ENCODE measurements around the gene KIF26A.

Gene KIF26A

GRCh38 chr14:104133496-104133895, 4.9 kb upstream of the KIF26A start:
- DNase-seq: no peak

DNA sequence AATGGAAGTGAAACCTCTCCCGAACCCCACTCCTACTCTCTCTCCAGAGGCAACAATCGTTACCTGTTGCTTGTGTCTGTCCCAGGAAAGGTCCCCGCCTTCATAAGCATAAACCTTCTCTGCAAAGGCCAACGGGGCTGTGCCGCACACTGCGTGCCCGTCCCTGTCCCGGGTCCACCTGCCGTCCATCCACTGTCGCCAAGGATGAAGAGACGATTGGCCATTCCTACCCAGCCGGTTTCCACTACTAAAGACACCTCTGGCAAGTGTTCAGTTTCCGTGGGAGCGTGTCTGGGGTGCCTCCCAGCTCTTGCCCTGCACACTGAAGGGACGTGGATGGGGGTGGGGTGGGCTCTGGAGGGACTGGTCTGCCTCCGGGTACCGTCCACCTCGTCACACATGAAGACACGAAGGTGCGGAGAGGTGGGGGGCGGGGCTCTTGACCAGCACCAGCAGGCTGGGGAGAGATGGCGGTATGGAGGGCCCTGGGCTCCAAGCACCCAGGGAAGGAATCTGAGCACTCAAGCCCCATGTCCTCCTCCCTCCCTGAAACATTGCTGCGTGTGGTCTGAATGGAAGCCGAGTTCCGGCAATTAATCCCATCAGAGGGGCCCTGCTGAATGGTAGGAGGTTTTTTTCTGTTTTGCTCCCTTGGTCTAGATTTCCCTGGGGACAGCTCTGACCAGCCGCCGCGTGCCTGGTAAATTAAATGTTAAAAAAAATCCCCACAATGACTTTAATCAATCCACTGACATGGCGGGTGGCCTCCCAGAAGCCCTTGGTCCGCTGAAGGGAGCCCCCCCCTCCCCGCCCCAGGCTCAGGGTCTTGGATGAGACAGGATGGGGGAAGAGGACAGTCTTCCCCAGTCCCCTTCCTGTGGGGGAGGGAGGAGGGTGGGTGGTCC, 4.1 kb upstream of the KIF26A start:
- no peak for DNase-seq

DNA sequence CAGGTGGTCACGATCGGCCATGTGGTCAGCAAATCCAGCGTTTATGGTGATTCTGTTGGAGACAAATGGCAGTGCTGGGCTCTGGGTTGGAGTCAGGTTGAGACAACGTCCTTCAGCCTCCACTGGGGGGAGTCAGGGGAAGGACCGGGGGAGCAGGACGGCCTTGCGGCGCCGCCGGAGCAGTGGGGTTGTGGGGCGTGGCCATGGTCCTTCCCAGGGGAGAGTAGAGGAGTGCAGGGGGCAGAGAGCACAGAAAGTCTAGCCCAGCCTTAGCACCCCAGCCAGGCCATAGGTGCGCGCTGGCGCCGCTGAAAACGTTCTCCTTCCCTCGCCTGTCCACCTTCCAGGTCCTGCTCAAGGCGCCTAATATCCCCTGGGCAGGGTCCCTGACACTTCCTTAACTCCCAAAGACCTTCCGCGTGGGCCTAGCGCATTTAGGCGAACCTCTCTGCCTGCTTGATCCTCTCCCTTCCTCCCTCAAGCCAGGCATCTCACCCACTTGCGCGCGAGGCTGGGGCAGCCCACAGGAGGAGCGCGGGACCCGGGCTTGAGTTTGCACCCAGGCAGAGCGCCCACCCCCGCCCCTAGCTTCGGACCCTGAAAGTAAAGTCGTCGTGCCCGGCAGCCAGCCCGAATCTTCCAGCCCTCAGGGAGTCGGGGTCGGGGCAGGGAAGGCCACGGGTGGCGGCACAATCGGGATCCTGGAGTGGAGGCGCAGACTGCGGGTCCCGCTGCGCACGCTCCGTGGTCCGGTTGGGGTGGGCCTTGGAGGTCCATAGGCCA, 3.1 kb upstream of the KIF26A start:
- no peak for DNase-seq

DNA sequence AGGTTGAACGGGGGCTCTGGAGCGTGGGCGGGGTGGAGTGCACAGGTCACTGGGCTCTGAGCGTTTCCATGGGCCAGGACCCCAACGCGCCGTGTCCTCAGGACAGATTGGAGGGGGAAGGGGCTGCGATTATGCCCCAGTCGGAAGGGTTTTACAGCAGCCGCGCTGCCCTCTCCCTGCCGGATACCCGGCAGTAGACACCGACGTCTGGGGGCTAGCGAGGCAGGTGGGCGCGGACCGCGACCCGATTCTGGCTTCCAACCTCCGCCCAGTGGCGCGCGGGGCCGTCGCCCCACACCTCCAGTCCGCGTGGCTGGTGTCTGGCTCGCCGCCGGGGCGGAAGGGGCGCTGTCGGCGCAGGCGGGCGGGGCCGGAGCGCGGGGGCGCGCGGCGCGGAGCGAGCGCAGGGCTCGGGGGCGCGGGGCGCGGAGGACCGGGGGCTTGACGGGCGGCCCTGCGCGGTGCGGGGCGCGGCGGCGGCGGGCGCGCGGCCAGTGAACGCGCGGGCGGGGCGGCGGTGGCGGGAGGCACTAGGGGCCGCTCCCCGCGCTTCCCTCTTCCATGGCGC, 2.4 kb upstream of the KIF26A start:
- DNase-seq: no peak

DNA sequence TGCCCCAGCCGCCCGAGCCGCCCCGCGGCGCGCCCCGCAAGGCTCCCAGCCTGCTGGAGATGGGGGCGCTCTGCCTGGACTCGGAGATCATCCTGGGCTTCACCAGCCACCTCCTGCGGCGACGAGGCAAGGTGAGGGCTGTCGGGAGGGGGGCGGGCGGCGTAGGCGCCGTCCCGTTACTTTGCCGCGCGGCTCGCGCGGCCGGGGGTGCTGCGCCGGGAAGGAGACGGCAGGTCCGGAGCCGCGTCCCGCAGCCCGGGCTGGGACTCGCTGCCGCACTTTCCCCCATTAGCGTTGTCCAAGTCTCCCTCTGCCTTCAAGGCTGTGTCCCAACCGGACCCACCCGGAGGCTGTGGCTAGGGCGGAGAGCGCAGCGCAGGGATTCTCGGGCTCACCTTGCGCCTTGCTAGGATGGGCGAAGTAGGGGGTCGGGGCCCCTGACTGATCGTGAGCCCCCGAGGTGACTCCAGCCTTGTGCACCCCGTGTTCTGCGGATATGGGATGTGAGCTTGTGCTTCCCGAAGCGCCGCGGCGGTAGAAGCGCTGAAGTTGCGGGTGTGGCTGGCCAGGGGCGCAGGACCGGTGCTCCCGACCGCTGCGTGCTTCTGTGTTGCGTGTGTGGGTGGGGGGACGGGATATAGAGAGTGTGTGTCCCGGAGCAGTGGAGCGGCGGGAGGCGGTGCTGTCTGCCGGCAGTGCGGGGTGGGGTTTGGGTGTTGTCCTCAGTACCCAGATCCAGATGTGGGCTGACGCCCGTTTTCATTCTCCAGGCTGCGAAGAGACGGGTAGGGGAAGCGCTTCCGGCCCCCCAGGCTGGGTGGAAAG, 1.7 kb upstream of the KIF26A start:
- no peak for DNase-seq

DNA sequence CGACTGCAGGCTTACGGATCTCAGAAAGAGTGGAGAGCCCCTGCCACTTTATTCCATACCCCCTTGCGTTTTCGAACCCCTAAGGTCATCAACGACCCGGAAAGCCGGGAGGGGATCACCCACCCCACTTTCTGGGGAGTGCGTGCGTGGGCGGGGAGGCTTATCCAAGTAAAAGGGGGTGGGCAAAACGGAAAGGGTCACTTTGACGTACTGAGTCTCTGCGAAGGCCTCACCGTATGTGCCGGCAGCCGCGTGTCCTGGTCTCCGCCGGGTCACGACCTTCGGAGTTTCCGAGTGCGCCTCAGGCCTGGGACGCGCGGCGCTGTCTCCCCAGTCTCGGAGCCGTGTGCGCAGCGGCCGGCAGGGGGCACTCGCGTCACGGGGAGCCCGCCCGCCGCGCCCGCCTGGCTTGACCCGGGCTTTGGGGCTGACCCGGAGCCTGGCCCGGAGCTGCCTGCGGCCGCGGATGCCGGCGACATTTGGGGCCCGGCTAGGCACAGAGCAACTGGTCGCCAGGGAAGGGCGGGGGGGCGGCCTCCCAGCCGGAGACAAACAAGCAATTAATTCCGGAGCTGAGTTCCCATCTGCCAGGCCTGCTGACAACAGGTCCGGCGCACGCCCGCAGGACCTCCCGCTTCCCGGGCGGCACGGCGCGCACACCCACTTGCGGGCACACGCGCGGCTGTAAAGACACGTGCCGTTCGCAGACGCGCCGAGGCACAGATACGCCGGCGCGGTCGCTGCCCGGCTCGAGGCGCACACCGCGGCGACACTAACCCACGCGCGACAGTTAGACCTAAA, 890 bp upstream of the KIF26A start:
- peak; percentile 53 for DNase-seq

DNA sequence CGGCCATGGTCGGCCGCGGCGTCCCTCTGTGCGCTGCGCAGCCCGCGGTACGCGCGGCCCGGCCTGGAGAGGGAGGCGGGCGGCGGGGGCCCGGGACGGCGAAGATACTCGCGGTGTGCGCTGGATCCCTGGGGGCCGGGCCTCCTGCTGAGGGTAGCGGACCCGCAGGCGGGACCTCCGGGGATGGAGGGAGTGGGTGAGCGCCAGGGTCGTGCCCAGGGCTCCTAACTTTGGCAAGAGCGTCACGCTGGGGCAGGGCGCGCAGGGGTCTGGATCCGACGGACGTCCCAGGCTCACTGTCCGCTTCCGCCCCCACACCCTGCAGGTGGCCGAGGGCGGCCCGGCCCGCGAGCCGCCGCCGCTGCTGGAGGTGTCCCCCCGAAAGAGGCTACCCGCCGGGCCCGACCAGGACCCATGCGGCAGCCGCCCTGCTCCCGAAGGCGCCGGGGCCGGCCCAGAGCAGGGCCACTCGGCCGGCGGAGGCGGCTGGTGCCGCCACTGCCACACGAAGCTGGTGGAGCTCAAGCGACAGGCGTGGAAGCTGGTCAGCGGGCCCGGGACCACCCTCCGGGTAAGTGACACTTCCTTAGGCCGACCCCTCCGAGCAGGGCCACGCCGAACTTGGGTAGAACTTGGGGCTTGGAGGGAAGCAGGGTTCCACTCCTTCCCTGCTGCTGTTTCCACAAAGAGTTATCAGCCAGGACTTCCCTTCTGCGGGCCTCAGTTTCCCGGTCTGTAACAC, 502 bp downstream of the KIF26A start:
- DNase-seq: no peak

- DNase-seq: no peak
Observed at GRCh38 chr14:104139460-104140212, 1.2 kb downstream of the KIF26A start.

- DNase-seq: no peak
Observed at GRCh38 chr14:104140213-104140462, 1.8 kb downstream of the KIF26A start.

DNA sequence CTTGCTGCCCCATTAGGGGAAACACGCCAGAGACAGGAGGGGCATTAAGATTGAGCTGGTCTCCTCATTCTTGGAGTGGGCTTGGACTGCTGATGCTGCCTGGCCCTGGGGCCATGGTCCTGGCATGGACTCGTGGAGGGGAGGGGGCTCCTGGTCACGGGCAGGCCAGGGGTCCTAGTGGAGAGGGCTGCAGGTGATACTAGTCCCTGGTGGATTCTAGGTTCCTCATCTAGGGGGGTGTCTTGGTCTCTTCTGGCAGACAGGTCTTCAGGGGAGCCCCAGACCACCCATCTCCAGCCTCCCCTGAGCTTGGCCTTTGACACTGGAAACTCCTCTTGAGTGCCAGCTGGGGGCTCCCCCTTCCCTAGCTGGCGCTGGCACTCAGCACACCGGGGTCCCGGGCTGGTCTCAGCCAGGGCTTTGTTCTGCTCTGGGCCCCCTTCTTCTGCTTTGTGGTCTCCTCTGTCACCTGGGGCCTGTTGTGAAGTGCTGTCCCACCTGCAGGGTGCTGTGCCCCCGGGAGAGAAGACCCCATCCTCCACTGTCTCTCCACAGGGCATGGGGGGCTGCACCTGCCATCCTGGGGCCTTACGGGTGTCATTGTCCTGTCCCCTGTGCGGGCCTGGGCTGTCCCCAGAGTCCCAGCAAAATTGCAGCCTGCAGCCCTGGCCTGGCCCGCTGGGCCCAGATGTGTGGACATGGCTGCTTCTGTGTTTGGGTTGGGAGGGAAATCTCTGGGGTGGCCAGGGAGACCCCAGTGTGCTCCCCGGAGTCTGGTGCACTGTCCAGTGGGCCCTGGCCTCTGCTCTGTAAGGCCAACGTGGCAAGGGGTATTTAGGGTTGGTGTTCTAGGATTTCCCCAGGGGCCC, 2.3 kb downstream of the KIF26A start:
- DNase-seq: no peak

GRCh38 chr14:104141621-104142091, 3.3 kb downstream of the KIF26A start:
- DNase-seq: no peak

GRCh38 chr14:104142136-104142945, 4.0 kb downstream of the KIF26A start:
- DNase-seq: no peak

- no peak for DNase-seq
Observed at GRCh38 chr14:104142946-104143470, 4.6 kb downstream of the KIF26A start.

- DNase-seq: no peak
Observed at GRCh38 chr14:104143521-104144452, 5.4 kb downstream of the KIF26A start.

DNA sequence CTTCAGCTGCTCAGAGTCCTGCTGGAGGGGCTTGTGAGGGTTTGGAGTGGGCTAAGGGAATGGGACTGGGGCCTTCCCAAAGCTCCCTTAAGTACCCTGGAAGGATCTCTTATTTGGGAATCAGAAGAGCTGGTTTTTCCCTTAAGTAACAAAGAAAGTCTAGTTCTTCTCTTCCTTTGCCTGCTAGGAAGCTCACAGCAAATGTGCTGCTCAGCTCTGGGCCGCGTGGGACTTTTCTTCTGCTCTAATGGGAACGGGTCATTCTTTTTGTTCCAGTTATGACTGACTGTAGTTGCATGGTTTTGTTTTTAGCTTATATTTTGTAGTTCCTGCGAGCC, 6.0 kb downstream of the KIF26A start:
- DNase-seq: no peak

GRCh38 chr14:104144911-104145825, 6.8 kb downstream of the KIF26A start:
- DNase-seq: no peak
